GM20000 (cell line): ENCODE data around the gene CCDC198.

Experiments
- DNase-seq: peaks from one replicate; pipeline ENCODE4 v3.0.0; 2012; ENCODE audit warnings: low spot score
- TF ChIP-seq, protein P1 (sequence below): IDR thresholded peaks from 2 replicates; pipeline ENCODE4 v1.5.1; 2012; ENCODE audit warnings: mild to moderate bottlenecking, control low read depth; ENCODE audit errors: extremely low read depth, missing control alignments

Gene CCDC198

DNA sequence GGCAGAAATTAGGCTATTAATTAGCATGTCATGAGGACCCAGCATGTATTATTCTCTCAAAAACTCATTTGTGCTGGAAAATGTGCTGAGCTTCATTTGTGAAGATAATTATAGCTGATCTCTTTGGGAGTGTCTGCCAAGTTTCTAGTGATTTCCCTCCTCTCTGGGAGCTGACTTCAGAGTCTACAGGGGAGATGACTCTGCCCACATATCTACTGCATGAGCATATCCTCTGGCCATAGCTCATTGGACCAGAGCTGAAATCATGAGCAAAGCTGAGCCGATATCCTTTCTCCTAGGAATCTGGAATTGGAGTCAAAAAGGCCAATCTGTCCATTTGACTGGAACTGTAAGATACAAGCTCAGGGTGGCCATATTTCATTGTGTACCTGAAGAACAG lies 5.9 kb downstream of the CCDC198 start:
- DNase-seq, result no peak
- TF ChIP-seq, protein P1, sequence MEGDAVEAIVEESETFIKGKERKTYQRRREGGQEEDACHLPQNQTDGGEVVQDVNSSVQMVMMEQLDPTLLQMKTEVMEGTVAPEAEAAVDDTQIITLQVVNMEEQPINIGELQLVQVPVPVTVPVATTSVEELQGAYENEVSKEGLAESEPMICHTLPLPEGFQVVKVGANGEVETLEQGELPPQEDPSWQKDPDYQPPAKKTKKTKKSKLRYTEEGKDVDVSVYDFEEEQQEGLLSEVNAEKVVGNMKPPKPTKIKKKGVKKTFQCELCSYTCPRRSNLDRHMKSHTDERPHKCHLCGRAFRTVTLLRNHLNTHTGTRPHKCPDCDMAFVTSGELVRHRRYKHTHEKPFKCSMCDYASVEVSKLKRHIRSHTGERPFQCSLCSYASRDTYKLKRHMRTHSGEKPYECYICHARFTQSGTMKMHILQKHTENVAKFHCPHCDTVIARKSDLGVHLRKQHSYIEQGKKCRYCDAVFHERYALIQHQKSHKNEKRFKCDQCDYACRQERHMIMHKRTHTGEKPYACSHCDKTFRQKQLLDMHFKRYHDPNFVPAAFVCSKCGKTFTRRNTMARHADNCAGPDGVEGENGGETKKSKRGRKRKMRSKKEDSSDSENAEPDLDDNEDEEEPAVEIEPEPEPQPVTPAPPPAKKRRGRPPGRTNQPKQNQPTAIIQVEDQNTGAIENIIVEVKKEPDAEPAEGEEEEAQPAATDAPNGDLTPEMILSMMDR, result no peak

DNA sequence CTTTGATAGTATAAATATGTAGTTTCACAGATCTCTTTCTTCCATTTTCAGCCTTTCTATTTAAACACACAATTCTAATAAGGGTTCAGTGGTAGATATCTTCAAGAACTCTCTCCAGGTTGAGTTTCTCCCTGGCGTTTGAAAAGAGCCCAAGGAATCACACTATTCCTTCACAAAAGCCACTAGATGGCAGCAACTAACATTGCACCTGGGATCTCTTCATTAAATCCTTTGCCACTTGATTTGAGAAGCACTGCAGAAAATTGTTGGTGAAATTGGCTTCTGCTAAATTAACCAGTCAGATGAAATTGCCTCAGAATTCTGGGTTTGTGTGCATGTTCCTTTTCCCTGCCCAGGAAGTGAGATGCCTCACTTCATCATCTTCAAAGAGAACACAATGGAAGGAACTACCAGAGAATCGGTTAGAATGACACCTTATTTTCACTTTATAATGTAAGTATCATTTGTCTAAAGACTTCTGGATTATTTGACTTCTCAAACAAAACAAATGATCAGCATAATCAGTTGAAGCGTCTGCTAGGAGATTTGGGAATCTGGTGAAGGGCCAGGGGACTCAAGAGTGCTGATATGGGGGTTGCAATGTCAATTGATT lies 6.8 kb downstream of the CCDC198 start:
- peak; percentile 22 for DNase-seq
- TF ChIP-seq, protein P1, result peak; percentile 43

DNA sequence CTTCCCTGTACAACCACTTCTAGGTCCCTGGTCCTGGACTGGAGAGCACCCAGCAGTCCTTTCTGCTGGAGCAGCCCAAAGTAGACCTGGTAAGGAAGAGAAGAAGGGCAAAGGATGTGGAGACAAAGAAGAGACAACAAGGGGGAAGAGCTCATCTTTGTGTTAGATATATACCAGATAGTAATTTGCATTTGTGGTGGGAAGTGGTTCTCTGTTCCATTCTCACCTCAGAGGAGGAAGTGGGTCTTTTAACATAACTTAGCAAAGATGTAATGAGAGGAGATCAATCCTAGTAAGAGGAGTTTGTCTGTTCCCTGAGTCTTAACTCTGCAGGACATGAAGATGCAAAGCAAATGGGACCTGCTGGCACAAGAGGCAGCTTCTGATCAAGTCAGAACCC lies 8.0 kb downstream of the CCDC198 start:
- DNase-seq, result peak; percentile 40
- TF ChIP-seq, protein P1, result no peak

DNA sequence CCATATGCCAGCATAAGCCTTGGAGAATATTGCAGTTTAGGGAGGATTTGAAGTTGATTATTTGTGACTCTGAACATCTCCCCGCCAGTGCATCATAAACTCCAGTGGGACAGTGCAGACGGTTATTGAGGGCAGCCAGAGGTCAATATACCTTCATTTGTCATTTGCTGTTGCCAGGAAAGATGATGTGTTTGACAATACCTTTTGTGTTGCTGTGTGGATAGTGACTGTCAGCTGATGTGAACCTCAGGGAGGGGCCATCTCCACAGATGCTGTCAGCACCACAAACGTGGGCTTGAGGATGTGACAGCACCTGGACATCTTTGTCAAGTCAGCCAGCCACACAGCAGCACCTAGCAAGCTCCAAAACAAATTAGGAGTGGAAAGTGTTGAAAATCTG lies 11.5 kb downstream of the CCDC198 start:
- TF ChIP-seq, protein P1, result no peak
- no peak for DNase-seq

DNA sequence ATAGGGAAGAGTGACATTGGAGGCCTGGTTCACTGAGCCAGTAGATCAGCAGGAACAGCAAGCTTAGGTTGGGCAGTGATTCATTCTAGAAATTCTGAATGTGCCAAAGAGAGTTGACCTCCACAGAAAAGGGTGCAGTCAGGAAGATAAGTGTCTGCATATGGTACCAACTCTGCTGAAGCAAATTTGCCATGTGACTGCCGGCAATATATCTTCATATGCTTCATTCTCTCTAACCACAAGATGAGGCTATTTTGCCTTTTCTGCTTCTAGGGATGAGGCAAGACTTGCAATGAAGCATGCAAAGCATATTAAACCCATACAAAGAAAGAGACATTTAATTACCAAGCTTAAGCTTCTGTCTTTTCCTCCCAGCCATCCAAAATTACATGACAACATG lies 13.6 kb downstream of the CCDC198 start:
- no peak for DNase-seq
- TF ChIP-seq, protein P1, result no peak

DNA sequence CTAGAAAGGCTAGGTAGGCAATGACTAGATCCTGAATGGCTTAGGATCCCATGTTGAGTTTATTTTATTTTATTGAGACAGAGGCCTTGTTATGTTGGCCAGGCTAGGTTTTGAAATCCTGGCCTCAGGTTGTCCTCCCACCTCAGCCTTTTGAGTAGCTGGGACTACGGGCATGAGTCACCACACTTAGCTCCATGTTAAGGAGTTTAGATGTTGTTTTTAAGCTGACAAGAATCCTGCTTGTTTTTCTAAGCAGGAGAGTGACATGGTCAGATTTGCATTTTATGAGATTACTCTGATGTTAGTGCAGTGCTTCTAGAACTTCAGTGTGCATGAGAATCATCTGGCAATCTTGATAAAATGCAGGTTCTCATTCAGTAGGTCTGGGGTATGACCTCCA lies 14.5 kb downstream of the CCDC198 start:
- TF ChIP-seq, protein P1, result no peak
- no peak for DNase-seq

DNA sequence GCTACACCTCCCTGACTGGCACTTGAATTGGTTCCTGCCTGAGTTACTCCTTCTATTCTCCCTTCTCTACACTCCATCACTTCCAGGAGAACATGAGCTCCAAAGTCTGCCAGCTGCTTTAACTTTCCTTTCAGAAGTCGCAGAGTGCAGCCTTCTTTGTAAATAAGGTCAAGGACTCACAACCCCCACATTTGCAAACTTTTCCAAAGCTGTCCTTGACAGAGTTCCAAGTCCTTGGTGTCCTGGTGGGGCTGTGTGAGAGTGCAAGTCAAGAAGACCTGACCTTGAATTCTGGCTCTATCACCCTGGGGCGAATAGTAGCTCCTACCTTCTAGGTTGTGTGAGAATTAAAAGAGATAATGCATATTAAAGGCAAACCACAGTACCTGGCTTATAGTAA lies 15.6 kb downstream of the CCDC198 start:
- TF ChIP-seq, protein P1, result no peak
- no peak for DNase-seq
